Renal cortex interstitium (tissue), 15 donors: ENCODE measurements around the gene SFXN2. TPM values are rescaled to one million over a fixed set of nuclear protein-coding genes. Genes with fewer than 3 reads are reported as not detected.
"Not testable (repeated sequence)": the region's sequence is repeated elsewhere in the genome, so short reads cannot be mapped to it uniquely, and the experiment has no call there.

ENCODE experiments used
- DNase-seq, 11 donors: peaks; one replicate each; pipeline ENCODE4 v3.0.0-alpha.2; 2013; ENCODE audit warnings: low read depth in 9 of 11, low spot score in 4 of 11; ENCODE audit errors: extremely low read depth in 1 of 11
- long read RNA-seq, 16 experiments: transcript quantifications; one replicate each; lab custom pipeline, GENCODE V29; 2026
- polyA plus RNA-seq, 3 donors: library from polyadenylated mRNA; unstranded; fragments of 120-200 nt; gene quantifications; one replicate each; pipeline ENCODE4 v1.2.1, GENCODE V29; 2013; ENCODE audit not compliant: insufficient read length in 3 of 3

SFXN2 gene
- polyA plus RNA-seq = 10 to 100 TPM; 52.6 to 61.8 (median 58.4) TPM
- long read RNA-seq, donor 1, full-length matches to known transcripts = 8 of 8 reads
- long read RNA-seq, donor 1, partial matches to known transcripts = 0 of 8 reads
- long read RNA-seq, donor 1, other reads (novel, unspliced or antisense) = 0 of 8 reads
- long read RNA-seq, donor 2, full-length matches to known transcripts = 6 of 6 reads
- long read RNA-seq, donor 2, partial matches to known transcripts = 0 of 6 reads
- long read RNA-seq, donor 2, other reads (novel, unspliced or antisense) = 0 of 6 reads
- long read RNA-seq, donor 3, full-length matches to known transcripts = 4 of 4 reads
- long read RNA-seq, donor 3, partial matches to known transcripts = 0 of 4 reads
- long read RNA-seq, donor 3, other reads (novel, unspliced or antisense) = 0 of 4 reads
- long read RNA-seq, donor 4, full-length matches to known transcripts = 7 of 7 reads
- long read RNA-seq, donor 4, partial matches to known transcripts = 0 of 7 reads
- long read RNA-seq, donor 4, other reads (novel, unspliced or antisense) = 0 of 7 reads
- long read RNA-seq, donor 5 = 0 reads
- long read RNA-seq, donor 6, full-length matches to known transcripts = 6 of 11 reads
- long read RNA-seq, donor 6, partial matches to known transcripts = 5 of 11 reads
- long read RNA-seq, donor 6, other reads (novel, unspliced or antisense) = 0 of 11 reads
- long read RNA-seq, donor 7, full-length matches to known transcripts = 9 of 37 reads
- long read RNA-seq, donor 7, partial matches to known transcripts = 28 of 37 reads
- long read RNA-seq, donor 7, other reads (novel, unspliced or antisense) = 0 of 37 reads
- long read RNA-seq, donor 8, full-length matches to known transcripts = 16 of 16 reads
- long read RNA-seq, donor 8, partial matches to known transcripts = 0 of 16 reads
- long read RNA-seq, donor 8, other reads (novel, unspliced or antisense) = 0 of 16 reads
- long read RNA-seq, donor 9, full-length matches to known transcripts = 7 of 7 reads
- long read RNA-seq, donor 9, partial matches to known transcripts = 0 of 7 reads
- long read RNA-seq, donor 9, other reads (novel, unspliced or antisense) = 0 of 7 reads
- long read RNA-seq, donor 10, full-length matches to known transcripts = 4 of 75 reads
- long read RNA-seq, donor 10, partial matches to known transcripts = 71 of 75 reads
- long read RNA-seq, donor 10, other reads (novel, unspliced or antisense) = 0 of 75 reads
- long read RNA-seq, donor 11, full-length matches to known transcripts = 4 of 4 reads
- long read RNA-seq, donor 11, partial matches to known transcripts = 0 of 4 reads
- long read RNA-seq, donor 11, other reads (novel, unspliced or antisense) = 0 of 4 reads
- long read RNA-seq, donor 12, partial matches to known transcripts = 40 of 40 reads
- long read RNA-seq, donor 12, other reads (novel, unspliced or antisense) = 0 of 40 reads
- long read RNA-seq, donor 13 = 0 reads
- long read RNA-seq, donor 14, full-length matches to known transcripts = 4 of 4 reads
- long read RNA-seq, donor 14, partial matches to known transcripts = 0 of 4 reads
- long read RNA-seq, donor 14, other reads (novel, unspliced or antisense) = 0 of 4 reads
- long read RNA-seq, donor 15, partial matches to known transcripts = 0 of 1 reads
- long read RNA-seq, donor 15, other reads (novel, unspliced or antisense) = 0 of 1 reads
- long read RNA-seq, donor 16, full-length matches to known transcripts = 13 of 13 reads
- long read RNA-seq, donor 16, partial matches to known transcripts = 0 of 13 reads
- long read RNA-seq, donor 16, other reads (novel, unspliced or antisense) = 0 of 13 reads

- no peak for DNase-seq
Measured at GRCh38 chr10:102714621-102715455, at the start of gene SFXN2. Gene SFXN2, plus strand, starts transcription at chr10:102714636. Its CDS starts 12,001 bp downstream, at chr10:102726637.

GRCh38 chr10:102665904-102666509 is 48.4 kb upstream of the SFXN2 start:
- DNase-seq = no peak

- not testable (repeated sequence) for DNase-seq
Measured at GRCh38 chr10:102667411-102667810, 47.0 kb upstream of the SFXN2 start.

GRCh38 chr10:102668326-102669107 is 45.9 kb upstream of the SFXN2 start:
- no peak for DNase-seq

GRCh38 chr10:102669206-102670064 is 45.0 kb upstream of the SFXN2 start:
- DNase-seq = no peak

- DNase-seq = no peak
Measured at GRCh38 chr10:102670065-102670670, 44.3 kb upstream of the SFXN2 start.

GRCh38 chr10:102670871-102671434 is 43.5 kb upstream of the SFXN2 start:
- peak in 1 of 11 donors; percentile 47 for DNase-seq

- no peak for DNase-seq
Measured at GRCh38 chr10:102673236-102673818, 41.1 kb upstream of the SFXN2 start.

GRCh38 chr10:102673819-102674511 is 40.5 kb upstream of the SFXN2 start:
- peak in 3 of 11 donors; percentile 68 to 80 (median 71) for DNase-seq

- no peak for DNase-seq
Measured at GRCh38 chr10:102674566-102674965, 39.9 kb upstream of the SFXN2 start.

- DNase-seq = no peak
Measured at GRCh38 chr10:102675011-102675665, 39.3 kb upstream of the SFXN2 start.

GRCh38 chr10:102675666-102676533 is 38.5 kb upstream of the SFXN2 start:
- peak in 2 of 11 donors; percentile 68 to 76 for DNase-seq
